Upper lobe of left lung (tissue), 4 donors: ENCODE data around the gene NEURL1B.
"Not testable (repeated sequence)": the region's sequence is repeated elsewhere in the genome, so short reads cannot be mapped to it uniquely, and the experiment has no call there.

Experiments used
- EP300 ChIP-seq, 4 donors: sonication (generic); formaldehyde crosslinking; IDR thresholded peaks; one replicate each; pipeline ENCODE4 v1.5.1; 2017; ENCODE audit warnings: antibody characterized with exemption in 4 of 4, control low read depth in 2 of 4
- POLR2A ChIP-seq, 4 donors: fragments of 450-650 bp; IDR thresholded peaks; one replicate each; pipeline ENCODE4 v1.5.1; 2016 to 2017; ENCODE audit warnings: antibody characterized with exemption in 4 of 4, mild to moderate bottlenecking in 2 of 4
- POLR2AphosphoS5 ChIP-seq, 2 donors: sonication (generic); formaldehyde crosslinking; IDR thresholded peaks; one replicate each; pipeline ENCODE4 v1.5.1; 2017; ENCODE audit warnings: antibody characterized with exemption in 2 of 2
- TF ChIP-seq, protein P1 (sequence below), 6 experiments: fragments of 450-650 bp in 4 of 6; fragments of 200-600 bp in 2 of 6; sonication (generic) in 2 of 6; IDR thresholded peaks; one replicate each; pipeline ENCODE4 v1.5.1; 2016 to 2019; ENCODE audit warnings: antibody characterized with exemption in 6 of 6

- not testable (repeated sequence) for TF ChIP-seq POLR2A, EP300, POLR2AphosphoS5 (IDR thresholded peaks at IDR 0.05)
- TF ChIP-seq, protein P1, sequence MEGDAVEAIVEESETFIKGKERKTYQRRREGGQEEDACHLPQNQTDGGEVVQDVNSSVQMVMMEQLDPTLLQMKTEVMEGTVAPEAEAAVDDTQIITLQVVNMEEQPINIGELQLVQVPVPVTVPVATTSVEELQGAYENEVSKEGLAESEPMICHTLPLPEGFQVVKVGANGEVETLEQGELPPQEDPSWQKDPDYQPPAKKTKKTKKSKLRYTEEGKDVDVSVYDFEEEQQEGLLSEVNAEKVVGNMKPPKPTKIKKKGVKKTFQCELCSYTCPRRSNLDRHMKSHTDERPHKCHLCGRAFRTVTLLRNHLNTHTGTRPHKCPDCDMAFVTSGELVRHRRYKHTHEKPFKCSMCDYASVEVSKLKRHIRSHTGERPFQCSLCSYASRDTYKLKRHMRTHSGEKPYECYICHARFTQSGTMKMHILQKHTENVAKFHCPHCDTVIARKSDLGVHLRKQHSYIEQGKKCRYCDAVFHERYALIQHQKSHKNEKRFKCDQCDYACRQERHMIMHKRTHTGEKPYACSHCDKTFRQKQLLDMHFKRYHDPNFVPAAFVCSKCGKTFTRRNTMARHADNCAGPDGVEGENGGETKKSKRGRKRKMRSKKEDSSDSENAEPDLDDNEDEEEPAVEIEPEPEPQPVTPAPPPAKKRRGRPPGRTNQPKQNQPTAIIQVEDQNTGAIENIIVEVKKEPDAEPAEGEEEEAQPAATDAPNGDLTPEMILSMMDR (IDR thresholded peaks at IDR 0.05): not testable (repeated sequence)
These were observed 16.6 kb downstream of the NEURL1B start for GRCh38 chr5:172657524-172658233.
